Panc1 (cell line): Measurements from ENCODE around the gene LETMD1. TPM values are rescaled to one million over a fixed set of nuclear protein-coding genes. Genes with fewer than 3 reads are reported as not detected.

Experiments
- ATAC-seq: fragments of 200-7000 bp; cut with Tn5 transposase; 2 replicates; pipeline ENCODE4 v1.9.1; 2020; ENCODE audit warnings: mild to moderate bottlenecking, moderate library complexity
- BruUV-seq: library from RNA; stranded (reverse); fragments of 400-500 nt; replicated peaks from 2 replicates; lab custom pipeline; 2021; lab: Mats Ljungman, UMichigan
- CTCF ChIA-PET: fragments of 300-600 bp; sonication (Branson Sonifier 250); formaldehyde crosslinking; loops from one replicate; lab custom pipeline; 2022; ENCODE audit warnings: antibody characterized with exemption; lab: Charles Lee
- POLR2A ChIA-PET: fragments of 300-600 bp; sonication (Branson Sonifier 250); formaldehyde crosslinking; loops from one replicate; lab custom pipeline; 2022; ENCODE audit warnings: antibody characterized with exemption; lab: Charles Lee
- DNase-seq: peaks from one replicate; pipeline ENCODE4 v3.0.0-alpha.2; 2010; ENCODE audit warnings: low read depth, low spot score
- H3K27ac ChIP-seq: 2 replicates; pipeline ENCODE4 v1.5.1; 2011; ENCODE audit warnings: mild to moderate bottlenecking, low read length, inconsistent platforms
- H3K27me3 ChIP-seq: fragments of 200-500 bp; sonication (Bioruptor generic); 2 replicates; pipeline ENCODE4 v1.6.0; 2014; ENCODE audit warnings: low read length, inconsistent platforms; ENCODE audit not compliant: control insufficient read depth, insufficient read depth
- H3K36me3 ChIP-seq: fragments of 200-500 bp; sonication (Bioruptor generic); 2 replicates; pipeline ENCODE4 v1.5.1; 2014; ENCODE audit warnings: inconsistent platforms, mild to moderate bottlenecking, low read length, moderate library complexity; ENCODE audit not compliant: control insufficient read depth, insufficient read depth
- H3K4me1 ChIP-seq: 2 replicates; pipeline ENCODE4 v1.5.1; 2011; ENCODE audit warnings: inconsistent platforms, mild to moderate bottlenecking, low read length, moderate library complexity; ENCODE audit not compliant: control insufficient read depth, insufficient read depth
- H3K4me3 ChIP-seq, 2 experiments: 2 replicates each; pipeline ENCODE4 v1.5.1; 2011 to 2012; ENCODE audit warnings: low read depth in 2 of 2, low read length in 2 of 2, mild to moderate bottlenecking in 2 of 2, inconsistent platforms in 1 of 2, moderate library complexity in 1 of 2
- H3K9me3 ChIP-seq: fragments of 200-500 bp; sonication (Bioruptor generic); 2 replicates; pipeline ENCODE4 v1.5.1; 2014; ENCODE audit warnings: low read depth, mild to moderate bottlenecking, inconsistent platforms, low read length, moderate library complexity; ENCODE audit not compliant: control insufficient read depth, insufficient read depth
- CTCF ChIP-seq: fragments of 450-650 bp; IDR thresholded peaks from 2 replicates; pipeline ENCODE4 v1.5.1; 2017; ENCODE audit warnings: mild to moderate bottlenecking
- POLR2AphosphoS5 ChIP-seq: IDR thresholded peaks from 2 replicates; pipeline ENCODE4 v1.6.1; 2012; ENCODE audit warnings: mild to moderate bottlenecking, low read depth, low read length, moderate library complexity
- REST ChIP-seq, 2 experiments: IDR thresholded peaks; 2 replicates each; pipeline ENCODE4 v1.6.1; 2011 to 2012; ENCODE audit warnings: low read depth in 2 of 2, control low read depth in 1 of 2, low read length in 1 of 2, mild to moderate bottlenecking in 1 of 2, moderate library complexity in 1 of 2; ENCODE audit not compliant: insufficient read depth in 1 of 2
- SIN3A ChIP-seq: IDR thresholded peaks from 2 replicates; pipeline ENCODE4 v1.6.1; 2012; ENCODE audit warnings: low read depth, mild to moderate bottlenecking, low read length, moderate library complexity, borderline replicate concordance; ENCODE audit not compliant: insufficient read depth
- TCF7L2 ChIP-seq: IDR thresholded peaks from 2 replicates; pipeline ENCODE4 v1.6.1; 2011; ENCODE audit warnings: mild to moderate bottlenecking, low read depth, low read length, inconsistent platforms
- in situ Hi-C: cut with HindIII; loops from 2 replicates; pipeline ENCODE4 v1.10.0; 2016; ENCODE audit warnings: low sequenced_read_pairs, low pct_unique_long_range_greater_than_20kb
- intact Hi-C: fragments of 100-400 bp; cut with micrococcal nuclease; formaldehyde crosslinking; loops from one replicate; pipeline ENCODE4 v1.10.0; 2022; ENCODE audit not compliant: unreplicated experiment
- total RNA-seq: library from RNA; stranded (reverse); gene quantifications from one replicate; pipeline ENCODE4 v1.2.1, GENCODE V29; 2021; ENCODE audit not compliant: unreplicated experiment

LETMD1 gene
- total RNA-seq, 1 experiment from 2014 or later, result 47.9 TPM

- in situ Hi-C loops, result no loop called here
- Histone ChIP-seq H3K4me1 (peaks cover 17% of the 10 kb centered on the region), H3K9me3 (no peaks in the 10 kb centered on the region), H3K36me3 (no peaks in the 10 kb centered on the region), H3K4me3 (peak within 1 kb of the TSS; percentile 71 to 80), H3K27ac (peak within 1 kb of the TSS; percentile 90), H3K27me3 (no peaks in the 10 kb centered on the region)
- TF ChIP-seq SIN3A (0 out of 2 replicates have a peak, but pooled peaks have one; percentile 18), REST (IDR thresholded peaks at IDR 0.05; ENCODE audit: insufficient read depth in 1 of 2, low read depth in 2 of 2, low read length in 1 of 2) (no peak), POLR2AphosphoS5 (peak; percentile 78)
- CTCF ChIA-PET, result interaction anchor here (0.6 to 1.4 kb wide), 2 partner anchors 17 to 201 kb away, joined by 5 to 11 read pairs; no protein-coding TSS in a partner anchor
- TSS peak; percentile 82 for BruUV-seq
- peak; percentile 72 for DNase-seq
- intact Hi-C loops, result loop anchor here (5.0 kb wide), 1 partner anchor 199 kb away; no protein-coding TSS in a partner anchor
- POLR2A ChIA-PET, result interaction anchor here (0.6 to 0.7 kb wide), 4 partner anchors 54 to 945 kb away, joined by 3 to 6 read pairs (median 4); partner anchors contain the start of gene SMAGP
- ATAC-seq, result peak; percentile 97
These were observed 22.1 kb upstream of the LETMD1 start, which contains the start of gene SLC11A2 for GRCh38 chr12:51025836-51026638. Gene SLC11A2, minus strand, starts transcription at chr12:51026384. Its CDS starts 15,656 bp downstream, at chr12:51010728.

GRCh38 chr12:51027342-51027835, 20.7 kb upstream of the LETMD1 start:
- H3K27me3 ChIP-seq, result no peaks in the 10 kb centered on the region
- DNase-seq, result no peak
- no peak for ATAC-seq
- intact Hi-C loops (loop anchor here (5.0 kb wide), 1 partner anchor 200 kb away; no protein-coding TSS in a partner anchor), in situ Hi-C loops (no loop called here)
- H3K9me3 ChIP-seq, result no peaks in the 10 kb centered on the region
- ChIA-PET POLR2A (no interaction called here), CTCF (interaction anchor here (0.5 to 1.4 kb wide), 7 partner anchors 40 to 524 kb away, joined by 3 to 11 read pairs (median 6); no protein-coding TSS in a partner anchor)
- TF ChIP-seq POLR2AphosphoS5 (no peak), CTCF (no peak), REST (IDR thresholded peaks at IDR 0.05; ENCODE audit: insufficient read depth in 1 of 2, low read depth in 2 of 2, low read length in 1 of 2) (no peak), TCF7L2 (no peak), SIN3A (no peak)
- H3K4me3 ChIP-seq, result no peak overlapping the region
- peaks cover 17% of the 10 kb centered on the region for H3K4me1 ChIP-seq
- no peaks in the 10 kb centered on the region for H3K36me3 ChIP-seq
- BruUV-seq, result no TSS peak
- no peak overlapping the region for H3K27ac ChIP-seq
